ENCODE data around the gene CDK14.

Gene CDK14

GRCh38 chr7:91239772-91240171 is 643.7 kb downstream of the CDK14 start:
- WGBS, 2 experiments = 95 to 100% methylated on average over 1 of the region's 1 CpG

DNA sequence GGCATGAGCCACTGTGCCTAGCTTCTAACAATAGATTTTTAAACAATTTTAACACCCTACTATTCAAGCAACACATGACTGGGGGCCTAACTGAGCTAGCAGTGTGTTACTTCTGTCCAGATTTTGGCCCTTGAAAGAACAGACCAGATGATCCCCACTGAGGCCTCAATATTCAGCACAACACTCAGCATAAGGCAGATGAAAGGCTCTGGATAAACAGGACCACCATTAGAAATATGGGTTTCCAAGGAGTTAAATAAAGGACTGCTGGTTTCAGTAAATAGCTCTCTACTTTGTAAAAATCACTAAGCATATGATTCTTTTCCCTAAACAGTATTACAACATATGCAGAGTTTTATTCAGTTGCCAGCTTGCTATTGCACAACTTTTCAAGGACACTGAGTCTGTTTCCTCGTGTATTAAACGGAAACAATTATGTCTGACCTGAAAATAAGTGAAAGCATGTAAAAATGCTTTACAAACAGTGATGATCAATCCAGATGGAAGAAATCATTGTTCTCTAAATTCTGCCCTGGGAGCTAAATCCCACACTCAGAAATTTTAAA is 644.3 kb downstream of the CDK14 start:
- Histone ChIP-seq H3K27me3 (ENCODE audit: control insufficient read depth, insufficient read depth, low read length, poor library complexity, severe bottlenecking) (no peaks in the 10 kb centered on the region), H3K27ac (ENCODE audit: insufficient read depth, low read depth, low read length, poor library complexity, severe bottlenecking) (no peak overlapping the region), H3K4me3 (ENCODE audit: insufficient read depth, low read depth, low read length) (no peak overlapping the region), H3K36me3 (ENCODE audit: control insufficient read depth, insufficient read depth, low read length) (no peaks in the 10 kb centered on the region), H3K9me3 (ENCODE audit: control insufficient read depth, low read length) (no peaks in the 10 kb centered on the region), H3K4me1 (ENCODE audit: control insufficient read depth, insufficient read depth, low read length) (no peaks in the 10 kb centered on the region)
- 98 to 100% methylated on average over 2 of the region's 2 CpGs for WGBS, 2 experiments

More at GRCh38 chr7:91239772-91240171, 643.7 kb downstream of the CDK14 start:
- H3K27ac ChIP-seq (ENCODE audit: insufficient read depth, low read depth, low read length, poor library complexity, severe bottlenecking) = no peak overlapping the region
- no peaks in the 10 kb centered on the region for H3K36me3 ChIP-seq (ENCODE audit: control insufficient read depth, insufficient read depth, low read length)
- no peak overlapping the region for H3K4me3 ChIP-seq (ENCODE audit: insufficient read depth, low read depth, low read length)
- H3K4me1 ChIP-seq (ENCODE audit: control insufficient read depth, insufficient read depth, low read length) = no peaks in the 10 kb centered on the region
- H3K27me3 ChIP-seq (ENCODE audit: control insufficient read depth, insufficient read depth, low read length, poor library complexity, severe bottlenecking) = no peaks in the 10 kb centered on the region
- no peaks in the 10 kb centered on the region for H3K9me3 ChIP-seq (ENCODE audit: control insufficient read depth, low read length)

- no peak overlapping the region for H3K27ac ChIP-seq (ENCODE audit: insufficient read depth, low read depth, low read length, poor library complexity, severe bottlenecking)
- H3K27me3 ChIP-seq (ENCODE audit: control insufficient read depth, insufficient read depth, low read length, poor library complexity, severe bottlenecking) = no peaks in the 10 kb centered on the region
- WGBS, 2 experiments = 89 to 97% methylated on average over 8 of the region's 8 CpGs
- H3K4me3 ChIP-seq (ENCODE audit: insufficient read depth, low read depth, low read length) = no peak overlapping the region
- no peaks in the 10 kb centered on the region for H3K9me3 ChIP-seq (ENCODE audit: control insufficient read depth, low read length)
- no peaks in the 10 kb centered on the region for H3K4me1 ChIP-seq (ENCODE audit: control insufficient read depth, insufficient read depth, low read length)
- H3K36me3 ChIP-seq (ENCODE audit: control insufficient read depth, insufficient read depth, low read length) = no peaks in the 10 kb centered on the region
Observed at GRCh38 chr7:91242097-91242844, 646.1 kb downstream of the CDK14 start.

- WGBS, 2 experiments = 93 to 94% methylated on average over 6 of the region's 6 CpGs
- no peak overlapping the region for H3K27ac ChIP-seq (ENCODE audit: insufficient read depth, low read depth, low read length, poor library complexity, severe bottlenecking)
- H3K4me1 ChIP-seq (ENCODE audit: control insufficient read depth, insufficient read depth, low read length) = no peaks in the 10 kb centered on the region
- H3K36me3 ChIP-seq (ENCODE audit: control insufficient read depth, insufficient read depth, low read length) = no peaks in the 10 kb centered on the region
- no peaks in the 10 kb centered on the region for H3K9me3 ChIP-seq (ENCODE audit: control insufficient read depth, low read length)
- H3K27me3 ChIP-seq (ENCODE audit: control insufficient read depth, insufficient read depth, low read length, poor library complexity, severe bottlenecking) = no peaks in the 10 kb centered on the region
- no peak overlapping the region for H3K4me3 ChIP-seq (ENCODE audit: insufficient read depth, low read depth, low read length)
Observed at GRCh38 chr7:91243591-91244301, 647.6 kb downstream of the CDK14 start.

GRCh38 chr7:91247500-91247899 is 651.4 kb downstream of the CDK14 start:
- Histone ChIP-seq H3K36me3 (ENCODE audit: control insufficient read depth, insufficient read depth, low read length) (no peaks in the 10 kb centered on the region), H3K27me3 (ENCODE audit: control insufficient read depth, insufficient read depth, low read length, poor library complexity, severe bottlenecking) (no peaks in the 10 kb centered on the region), H3K4me3 (ENCODE audit: insufficient read depth, low read depth, low read length) (no peak overlapping the region), H3K27ac (ENCODE audit: insufficient read depth, low read depth, low read length, poor library complexity, severe bottlenecking) (no peak overlapping the region), H3K9me3 (ENCODE audit: control insufficient read depth, low read length) (no peaks in the 10 kb centered on the region), H3K4me1 (ENCODE audit: control insufficient read depth, insufficient read depth, low read length) (no peaks in the 10 kb centered on the region)

DNA sequence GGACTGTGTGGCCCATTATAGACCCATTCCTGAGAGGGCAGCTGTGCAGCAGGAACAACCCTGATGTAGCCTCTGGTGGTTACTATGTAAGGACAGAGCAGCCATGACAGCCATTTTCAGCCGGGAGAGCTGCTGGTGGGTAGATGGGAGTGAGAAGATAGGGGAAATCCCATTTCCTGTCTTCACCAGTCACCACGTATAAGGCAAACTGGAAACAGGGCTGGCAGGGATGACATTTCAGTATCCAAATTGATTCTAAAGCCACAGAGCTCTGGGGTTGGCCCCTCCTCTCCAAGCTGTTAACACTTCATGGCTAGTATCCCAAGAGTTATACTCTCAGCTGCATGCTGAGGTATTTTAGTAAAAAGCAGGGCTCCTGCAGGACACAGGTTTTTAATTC is 652.9 kb downstream of the CDK14 start:
- H3K27me3 ChIP-seq (ENCODE audit: control insufficient read depth, insufficient read depth, low read length, poor library complexity, severe bottlenecking) = no peaks in the 10 kb centered on the region
- no peak overlapping the region for H3K4me3 ChIP-seq (ENCODE audit: insufficient read depth, low read depth, low read length)
- no peaks in the 10 kb centered on the region for H3K9me3 ChIP-seq (ENCODE audit: control insufficient read depth, low read length)
- H3K36me3 ChIP-seq (ENCODE audit: control insufficient read depth, insufficient read depth, low read length) = no peaks in the 10 kb centered on the region
- WGBS, 2 experiments = 87 to 93% methylated on average over 2 of the region's 2 CpGs
- H3K4me1 ChIP-seq (ENCODE audit: control insufficient read depth, insufficient read depth, low read length) = no peaks in the 10 kb centered on the region
- no peak overlapping the region for H3K27ac ChIP-seq (ENCODE audit: insufficient read depth, low read depth, low read length, poor library complexity, severe bottlenecking)

GRCh38 chr7:91249506-91250233 is 653.5 kb downstream of the CDK14 start:
- no peaks in the 10 kb centered on the region for H3K9me3 ChIP-seq (ENCODE audit: control insufficient read depth, low read length)
- no peaks in the 10 kb centered on the region for H3K27me3 ChIP-seq (ENCODE audit: control insufficient read depth, insufficient read depth, low read length, poor library complexity, severe bottlenecking)
- H3K27ac ChIP-seq (ENCODE audit: insufficient read depth, low read depth, low read length, poor library complexity, severe bottlenecking) = no peak overlapping the region
- WGBS, 2 experiments = 88 to 90% methylated on average over 4 of the region's 4 CpGs
- H3K4me1 ChIP-seq (ENCODE audit: control insufficient read depth, insufficient read depth, low read length) = no peaks in the 10 kb centered on the region
- no peak overlapping the region for H3K4me3 ChIP-seq (ENCODE audit: insufficient read depth, low read depth, low read length)
- no peaks in the 10 kb centered on the region for H3K36me3 ChIP-seq (ENCODE audit: control insufficient read depth, insufficient read depth, low read length)

DNA sequence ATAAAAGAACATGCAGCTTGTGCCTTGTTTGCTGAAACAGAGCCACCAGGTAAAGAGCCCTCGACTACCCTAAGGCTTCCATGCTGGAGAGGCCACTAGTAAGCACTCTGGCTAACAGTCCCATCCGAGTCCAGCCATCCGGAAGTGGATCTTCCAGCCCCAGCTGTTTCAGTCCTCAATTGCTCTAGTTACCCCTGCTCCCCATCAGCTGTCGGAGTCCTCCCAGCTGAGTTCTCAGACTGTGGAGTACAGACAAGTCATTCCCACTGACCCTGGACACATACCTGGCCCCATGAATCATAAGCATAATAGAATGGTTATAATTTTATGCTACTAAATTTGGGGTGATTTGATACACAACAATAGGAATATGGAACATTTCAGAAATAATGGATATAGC is 654.6 kb downstream of the CDK14 start:
- Histone ChIP-seq H3K27ac (ENCODE audit: insufficient read depth, low read depth, low read length, poor library complexity, severe bottlenecking) (no peak overlapping the region), H3K36me3 (ENCODE audit: control insufficient read depth, insufficient read depth, low read length) (no peaks in the 10 kb centered on the region), H3K4me3 (ENCODE audit: insufficient read depth, low read depth, low read length) (no peak overlapping the region), H3K4me1 (ENCODE audit: control insufficient read depth, insufficient read depth, low read length) (no peaks in the 10 kb centered on the region), H3K27me3 (ENCODE audit: control insufficient read depth, insufficient read depth, low read length, poor library complexity, severe bottlenecking) (no peaks in the 10 kb centered on the region), H3K9me3 (ENCODE audit: control insufficient read depth, low read length) (no peaks in the 10 kb centered on the region)
- 93 to 94% methylated on average over 4 of the region's 4 CpGs for WGBS, 2 experiments

GRCh38 chr7:91251877-91252276 is 655.8 kb downstream of the CDK14 start:
- no peak overlapping the region for H3K27ac ChIP-seq (ENCODE audit: insufficient read depth, low read depth, low read length, poor library complexity, severe bottlenecking)
- WGBS, 2 experiments = 93 to 95% methylated on average over 3 of the region's 3 CpGs
- no peak overlapping the region for H3K4me3 ChIP-seq (ENCODE audit: insufficient read depth, low read depth, low read length)
- no peaks in the 10 kb centered on the region for H3K36me3 ChIP-seq (ENCODE audit: control insufficient read depth, insufficient read depth, low read length)
- no peaks in the 10 kb centered on the region for H3K4me1 ChIP-seq (ENCODE audit: control insufficient read depth, insufficient read depth, low read length)
- no peaks in the 10 kb centered on the region for H3K9me3 ChIP-seq (ENCODE audit: control insufficient read depth, low read length)
- H3K27me3 ChIP-seq (ENCODE audit: control insufficient read depth, insufficient read depth, low read length, poor library complexity, severe bottlenecking) = no peaks in the 10 kb centered on the region
